Panc1 (cell line): ENCODE data around the gene LRFN2.

Experiments
- CTCF ChIP-seq: fragments of 450-650 bp; IDR thresholded peaks from 2 replicates; pipeline ENCODE4 v1.5.1; 2017; ENCODE audit warnings: mild to moderate bottlenecking
- REST ChIP-seq, 2 experiments: IDR thresholded peaks; 2 replicates each; pipeline ENCODE4 v1.6.1; 2011 to 2012; ENCODE audit warnings: low read depth in 2 of 2, control low read depth in 1 of 2, low read length in 1 of 2, mild to moderate bottlenecking in 1 of 2, moderate library complexity in 1 of 2; ENCODE audit not compliant: insufficient read depth in 1 of 2

DNA sequence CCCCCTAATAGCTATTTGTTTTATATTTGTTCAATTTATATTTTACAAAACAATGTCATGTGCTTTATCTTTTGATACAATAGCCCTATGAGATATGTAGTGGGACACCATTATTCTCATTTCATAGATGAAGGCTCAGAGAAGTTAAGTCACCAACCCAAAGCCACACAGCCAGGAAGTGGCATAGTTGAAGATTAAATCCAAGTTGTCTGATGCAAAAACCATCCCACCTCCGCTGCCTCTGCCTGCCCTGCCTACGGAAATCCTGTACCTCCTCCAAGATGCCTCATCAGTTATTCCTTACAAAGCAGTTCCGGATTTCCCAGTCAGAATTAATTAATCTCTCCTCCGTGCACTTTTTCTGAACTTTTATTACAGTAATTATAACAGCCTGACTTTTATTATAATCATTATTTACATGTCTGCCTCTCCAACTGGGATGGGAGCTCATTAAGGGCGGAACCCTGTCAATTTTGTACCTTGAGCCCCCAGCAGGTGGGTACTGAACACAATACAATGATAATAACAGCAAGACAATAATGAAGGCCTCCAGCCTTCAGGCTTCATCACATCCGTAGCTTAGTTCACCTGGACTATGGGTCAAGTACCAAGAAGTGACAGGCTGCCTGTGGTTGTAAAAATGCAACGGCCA lies 54.7 kb downstream of the LRFN2 start:
- TF ChIP-seq CTCF, result no peak
- TF ChIP-seq REST (IDR thresholded peaks at IDR 0.05; ENCODE audit: insufficient read depth in 1 of 2, low read depth in 2 of 2, low read length in 1 of 2), result no peak
